HL-60 (cell line): ENCODE measurements around the gene STOML1.

ENCODE experiments used
- DNase-seq, 2 experiments: peaks; one replicate each; pipeline ENCODE4 v3.0.0-alpha.2; 2010 to 2020; ENCODE audit warnings: low read depth in 1 of 2, low spot score in 1 of 2
- H3K27ac ChIP-seq: fragments of 250-450 bp; sonication (Bioruptor Pico); replicated peaks from 2 replicates; pipeline ENCODE4 v1.5.1; 2020; ENCODE audit warnings: mild to moderate bottlenecking, moderate library complexity
- H3K27me3 ChIP-seq: fragments of 250-450 bp; sonication (Bioruptor Pico); 2 replicates; pipeline ENCODE4 v1.5.1; 2021; ENCODE audit warnings: mild to moderate bottlenecking, moderate library complexity; ENCODE audit not compliant: insufficient read depth, poor library complexity, severe bottlenecking
- H3K4me3 ChIP-seq: replicated peaks from 2 replicates; pipeline ENCODE4 v1.5.1; 2011; ENCODE audit warnings: mild to moderate bottlenecking, control low read depth, low read length; ENCODE audit not compliant: insufficient read depth
- GABPA ChIP-seq: IDR thresholded peaks from 2 replicates; pipeline ENCODE4 v1.6.1; 2012; ENCODE audit warnings: low read depth
- POLR2AphosphoS5 ChIP-seq: IDR thresholded peaks from 2 replicates; pipeline ENCODE4 v1.6.1; 2012; ENCODE audit warnings: low read depth
- SPI1 ChIP-seq: IDR thresholded peaks from 2 replicates; pipeline ENCODE4 v1.6.1; 2012; ENCODE audit warnings: low read depth, mild to moderate bottlenecking, borderline replicate concordance
- TF ChIP-seq, protein P1 (sequence below): IDR thresholded peaks from one replicate; pipeline ENCODE4 v1.5.1; 2011; ENCODE audit warnings: low read length, control low read depth, inconsistent platforms; ENCODE audit not compliant: insufficient read depth
- TF ChIP-seq, protein P2 (sequence below): IDR thresholded peaks from 2 replicates; pipeline ENCODE4 v1.6.1; 2012; ENCODE audit warnings: low read depth; ENCODE audit not compliant: insufficient replicate concordance

STOML1 gene

DNA sequence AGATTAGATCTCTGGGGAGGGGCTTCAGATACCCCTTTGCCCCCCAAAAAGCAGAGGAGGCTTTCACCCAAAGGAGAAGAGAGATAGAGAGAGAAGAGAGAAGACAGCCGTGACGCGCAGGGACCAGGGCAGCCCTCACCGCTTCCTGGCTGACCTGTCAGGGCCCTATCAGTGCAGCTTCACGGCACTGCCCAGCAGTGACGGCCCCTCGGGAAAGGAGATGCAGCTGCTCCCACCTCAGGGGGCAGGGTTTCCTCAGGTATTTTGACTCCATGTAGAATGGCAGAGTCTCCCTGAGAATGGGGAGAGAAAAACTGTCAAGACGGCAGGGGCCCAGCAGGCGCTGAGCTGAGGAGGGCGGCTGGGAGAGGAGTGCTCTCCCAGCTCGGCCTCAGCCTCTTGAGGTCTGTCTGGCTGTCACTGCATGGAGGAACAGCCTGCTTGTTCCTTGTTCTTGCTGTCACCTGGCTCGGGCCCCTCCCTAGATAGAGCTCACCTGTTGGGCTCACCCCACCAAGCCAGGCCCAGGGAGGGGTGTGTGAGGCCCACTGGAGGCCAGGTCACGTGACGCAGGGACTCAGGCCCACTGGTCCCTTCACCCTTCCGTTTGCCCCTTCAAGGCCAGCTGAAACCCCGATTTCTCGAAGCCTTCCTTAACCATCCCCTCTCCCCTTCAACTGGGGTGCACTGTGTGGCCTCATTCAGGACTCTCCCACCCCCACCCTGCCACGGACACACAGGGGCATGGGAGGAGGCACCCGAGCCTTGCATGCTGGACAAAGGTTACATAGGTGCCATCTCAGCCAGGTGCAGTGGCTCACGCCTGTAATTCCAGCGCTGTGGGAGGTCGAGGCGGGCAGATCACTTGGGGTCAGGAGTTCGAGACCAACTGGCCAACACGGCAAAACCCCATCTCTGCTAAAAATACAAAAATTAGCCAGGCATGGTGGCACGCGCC is 37.6 kb downstream of the STOML1 start:
- H3K27ac ChIP-seq = no peak overlapping the region
- H3K27me3 ChIP-seq = peaks cover 9% of the 10 kb centered on the region
- no peak overlapping the region for H3K4me3 ChIP-seq
- TF ChIP-seq, protein P1, sequence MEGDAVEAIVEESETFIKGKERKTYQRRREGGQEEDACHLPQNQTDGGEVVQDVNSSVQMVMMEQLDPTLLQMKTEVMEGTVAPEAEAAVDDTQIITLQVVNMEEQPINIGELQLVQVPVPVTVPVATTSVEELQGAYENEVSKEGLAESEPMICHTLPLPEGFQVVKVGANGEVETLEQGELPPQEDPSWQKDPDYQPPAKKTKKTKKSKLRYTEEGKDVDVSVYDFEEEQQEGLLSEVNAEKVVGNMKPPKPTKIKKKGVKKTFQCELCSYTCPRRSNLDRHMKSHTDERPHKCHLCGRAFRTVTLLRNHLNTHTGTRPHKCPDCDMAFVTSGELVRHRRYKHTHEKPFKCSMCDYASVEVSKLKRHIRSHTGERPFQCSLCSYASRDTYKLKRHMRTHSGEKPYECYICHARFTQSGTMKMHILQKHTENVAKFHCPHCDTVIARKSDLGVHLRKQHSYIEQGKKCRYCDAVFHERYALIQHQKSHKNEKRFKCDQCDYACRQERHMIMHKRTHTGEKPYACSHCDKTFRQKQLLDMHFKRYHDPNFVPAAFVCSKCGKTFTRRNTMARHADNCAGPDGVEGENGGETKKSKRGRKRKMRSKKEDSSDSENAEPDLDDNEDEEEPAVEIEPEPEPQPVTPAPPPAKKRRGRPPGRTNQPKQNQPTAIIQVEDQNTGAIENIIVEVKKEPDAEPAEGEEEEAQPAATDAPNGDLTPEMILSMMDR = no peak
- TF ChIP-seq POLR2AphosphoS5 = no peak
- DNase-seq = no peak

DNA sequence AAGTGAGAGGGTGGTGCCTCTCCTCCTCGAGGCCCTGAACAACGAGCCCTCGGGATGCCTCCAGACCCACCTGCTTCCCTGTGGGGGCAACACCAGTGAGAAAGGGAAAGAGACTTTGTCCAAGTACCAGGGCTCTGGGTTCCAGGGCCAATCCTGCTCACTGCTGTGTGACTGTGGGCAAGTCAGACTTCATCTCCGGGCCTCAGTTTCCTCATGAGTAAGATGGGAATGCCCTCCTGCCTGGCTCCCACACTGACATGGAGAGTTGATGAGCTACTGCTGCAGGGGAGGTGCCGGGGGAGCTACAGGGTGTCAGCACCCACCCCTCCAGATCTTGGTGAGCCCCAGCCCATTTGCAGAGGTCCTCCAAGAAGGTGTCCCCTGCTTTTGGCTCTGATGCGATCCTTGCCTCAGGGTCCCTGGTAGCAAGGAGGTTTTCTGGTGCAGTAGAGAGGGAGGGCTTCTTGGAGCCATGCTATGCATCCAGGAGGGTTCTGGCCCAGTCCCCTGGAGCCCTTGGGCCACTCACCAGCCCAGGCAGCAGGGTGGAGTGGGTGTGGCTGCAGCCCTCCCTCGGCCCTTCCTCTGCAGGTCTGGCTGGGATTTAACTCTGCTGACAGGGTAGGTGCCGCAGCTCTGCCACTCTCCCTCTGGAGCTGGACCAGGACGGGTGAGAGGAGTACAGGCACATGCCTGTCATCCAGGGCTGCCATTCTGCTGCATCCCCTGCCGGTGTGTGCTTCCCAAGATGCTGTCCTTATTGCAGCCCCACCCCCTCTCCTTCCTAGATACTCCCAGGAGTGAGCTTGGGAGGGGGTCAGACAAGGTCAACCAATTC is 39.0 kb downstream of the STOML1 start:
- DNase-seq = no peak
- no peak overlapping the region for H3K27ac ChIP-seq
- H3K4me3 ChIP-seq = no peak overlapping the region
- TF ChIP-seq GABPA (no peak), POLR2AphosphoS5 (no peak), SPI1 (no peak)
- TF ChIP-seq, protein P2, sequence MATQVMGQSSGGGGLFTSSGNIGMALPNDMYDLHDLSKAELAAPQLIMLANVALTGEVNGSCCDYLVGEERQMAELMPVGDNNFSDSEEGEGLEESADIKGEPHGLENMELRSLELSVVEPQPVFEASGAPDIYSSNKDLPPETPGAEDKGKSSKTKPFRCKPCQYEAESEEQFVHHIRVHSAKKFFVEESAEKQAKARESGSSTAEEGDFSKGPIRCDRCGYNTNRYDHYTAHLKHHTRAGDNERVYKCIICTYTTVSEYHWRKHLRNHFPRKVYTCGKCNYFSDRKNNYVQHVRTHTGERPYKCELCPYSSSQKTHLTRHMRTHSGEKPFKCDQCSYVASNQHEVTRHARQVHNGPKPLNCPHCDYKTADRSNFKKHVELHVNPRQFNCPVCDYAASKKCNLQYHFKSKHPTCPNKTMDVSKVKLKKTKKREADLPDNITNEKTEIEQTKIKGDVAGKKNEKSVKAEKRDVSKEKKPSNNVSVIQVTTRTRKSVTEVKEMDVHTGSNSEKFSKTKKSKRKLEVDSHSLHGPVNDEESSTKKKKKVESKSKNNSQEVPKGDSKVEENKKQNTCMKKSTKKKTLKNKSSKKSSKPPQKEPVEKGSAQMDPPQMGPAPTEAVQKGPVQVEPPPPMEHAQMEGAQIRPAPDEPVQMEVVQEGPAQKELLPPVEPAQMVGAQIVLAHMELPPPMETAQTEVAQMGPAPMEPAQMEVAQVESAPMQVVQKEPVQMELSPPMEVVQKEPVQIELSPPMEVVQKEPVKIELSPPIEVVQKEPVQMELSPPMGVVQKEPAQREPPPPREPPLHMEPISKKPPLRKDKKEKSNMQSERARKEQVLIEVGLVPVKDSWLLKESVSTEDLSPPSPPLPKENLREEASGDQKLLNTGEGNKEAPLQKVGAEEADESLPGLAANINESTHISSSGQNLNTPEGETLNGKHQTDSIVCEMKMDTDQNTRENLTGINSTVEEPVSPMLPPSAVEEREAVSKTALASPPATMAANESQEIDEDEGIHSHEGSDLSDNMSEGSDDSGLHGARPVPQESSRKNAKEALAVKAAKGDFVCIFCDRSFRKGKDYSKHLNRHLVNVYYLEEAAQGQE = no peak
- TF ChIP-seq, protein P1 = no peak
- peaks cover 5% of the 10 kb centered on the region for H3K27me3 ChIP-seq

DNA sequence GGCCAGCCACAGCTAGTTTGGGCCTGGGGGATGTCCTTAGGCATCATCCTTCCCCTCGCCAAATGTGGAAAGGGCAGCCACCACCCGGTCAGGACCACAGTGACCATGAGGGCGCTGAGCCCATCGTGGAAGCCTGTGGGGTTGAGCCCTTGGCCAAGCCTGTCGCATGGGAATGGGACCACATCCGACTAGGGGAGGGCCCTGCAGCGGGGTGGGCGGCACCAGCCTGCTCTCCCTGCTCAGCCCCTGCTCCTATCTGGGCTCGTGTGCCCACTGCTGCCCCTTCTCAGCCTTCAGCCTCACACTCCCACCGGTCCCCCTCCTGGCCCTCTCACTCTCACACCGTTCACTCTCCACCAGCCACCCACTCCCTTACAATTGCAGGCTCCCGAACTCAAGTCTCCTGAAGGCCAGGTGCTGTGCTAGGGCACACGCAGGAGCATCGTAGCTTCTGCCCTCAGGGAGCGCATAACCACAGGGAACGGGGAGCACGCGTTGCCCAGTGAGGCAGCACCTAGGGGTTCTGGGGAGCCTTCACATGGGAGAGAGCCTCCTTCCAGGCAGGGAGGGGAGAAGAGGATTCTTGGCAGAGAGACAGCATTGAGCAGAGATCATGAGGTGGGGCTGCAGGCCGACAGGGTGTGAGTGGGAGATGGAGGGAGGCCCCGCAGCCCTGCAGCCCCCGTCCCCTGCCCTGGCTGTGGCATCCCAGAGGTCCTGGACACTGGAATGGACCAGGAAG is 39.8 kb downstream of the STOML1 start:
- H3K27ac ChIP-seq = no peak overlapping the region
- H3K4me3 ChIP-seq = no peak overlapping the region
- no peaks in the 10 kb centered on the region for H3K27me3 ChIP-seq
- TF ChIP-seq, protein P2 = no peak
- no peak for TF ChIP-seq GABPA
- TF ChIP-seq, protein P1 = no peak
- no peak for TF ChIP-seq POLR2AphosphoS5
- no peak for TF ChIP-seq SPI1
- DNase-seq = no peak
